Sigmoid colon (tissue), 4 donors: ENCODE measurements around the gene HOXA5.

ENCODE experiments used
- CTCF ChIP-seq, 4 experiments: fragments of 450-650 bp in 3 of 4; fragments of 200-600 bp in 1 of 4; IDR thresholded peaks; one replicate each; pipeline ENCODE4 v1.5.1; 2016 to 2019; ENCODE audit warnings: antibody characterized with exemption in 4 of 4, mild to moderate bottlenecking in 3 of 4, moderate library complexity in 2 of 4
- POLR2AphosphoS5 ChIP-seq, 4 donors: sonication (generic); formaldehyde crosslinking; IDR thresholded peaks; one replicate each; pipeline ENCODE4 v1.6.1; 2017; ENCODE audit warnings: antibody characterized with exemption in 4 of 4

- no peak for TF ChIP-seq CTCF (IDR thresholded peaks at IDR 0.05)
- TF ChIP-seq POLR2AphosphoS5 (IDR thresholded peaks at IDR 0.05): peak in 1 of 4 donors; percentile 44
These were observed 32.3 kb downstream of the HOXA5 start for GRCh38 chr7:27111042-27111750.
